ENCODE data around the gene COL26A1. TPM values are rescaled to one million over a fixed set of nuclear protein-coding genes. Genes with fewer than 3 reads are reported as not detected.

COL26A1 gene
- total RNA-seq, 2 donors from 2014 or later, result 0.14 TPM; not detected in 1

DNA sequence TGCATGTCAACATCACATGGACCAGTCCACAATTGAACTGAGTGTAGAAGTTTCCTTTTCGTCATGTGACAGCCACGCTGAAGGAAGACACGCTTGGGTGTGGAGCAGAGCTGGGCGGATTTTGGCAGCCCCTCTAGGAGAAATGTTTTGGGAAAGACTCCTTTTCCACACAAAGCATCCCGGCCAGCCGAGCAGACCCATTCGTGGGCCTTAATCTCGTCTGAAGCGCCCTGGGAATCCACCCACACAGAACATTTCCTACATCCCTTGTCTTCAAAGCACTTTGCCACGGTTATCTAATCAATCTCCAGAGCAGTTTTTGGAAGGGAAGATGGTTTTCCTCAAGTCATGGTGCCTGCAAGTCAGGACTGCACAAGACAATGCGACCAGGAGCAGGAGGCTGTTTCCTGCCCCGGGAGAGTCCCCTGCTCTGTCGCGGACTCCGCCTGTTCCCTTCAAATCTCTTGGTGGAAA is 32.6 kb upstream of the COL26A1 start:
- Histone ChIP-seq H3K4me3 (no peak overlapping the region), H3K9me3 (no peaks in the 10 kb centered on the region), H3K27me3 (replicated peaks; ENCODE audit: insufficient read depth) (no peaks in the 10 kb centered on the region), H3K4me1 (ENCODE audit: control insufficient read depth in 1 of 2, low read depth in 2 of 2) (no peaks in the 10 kb centered on the region), H3K36me3 (no peaks in the 10 kb centered on the region), H3K27ac (no peak overlapping the region)
- no peak for ATAC-seq (ENCODE audit: insufficient number of reproducible peaks, low FRiP score, low read depth)
- TF ChIP-seq, protein P1, sequence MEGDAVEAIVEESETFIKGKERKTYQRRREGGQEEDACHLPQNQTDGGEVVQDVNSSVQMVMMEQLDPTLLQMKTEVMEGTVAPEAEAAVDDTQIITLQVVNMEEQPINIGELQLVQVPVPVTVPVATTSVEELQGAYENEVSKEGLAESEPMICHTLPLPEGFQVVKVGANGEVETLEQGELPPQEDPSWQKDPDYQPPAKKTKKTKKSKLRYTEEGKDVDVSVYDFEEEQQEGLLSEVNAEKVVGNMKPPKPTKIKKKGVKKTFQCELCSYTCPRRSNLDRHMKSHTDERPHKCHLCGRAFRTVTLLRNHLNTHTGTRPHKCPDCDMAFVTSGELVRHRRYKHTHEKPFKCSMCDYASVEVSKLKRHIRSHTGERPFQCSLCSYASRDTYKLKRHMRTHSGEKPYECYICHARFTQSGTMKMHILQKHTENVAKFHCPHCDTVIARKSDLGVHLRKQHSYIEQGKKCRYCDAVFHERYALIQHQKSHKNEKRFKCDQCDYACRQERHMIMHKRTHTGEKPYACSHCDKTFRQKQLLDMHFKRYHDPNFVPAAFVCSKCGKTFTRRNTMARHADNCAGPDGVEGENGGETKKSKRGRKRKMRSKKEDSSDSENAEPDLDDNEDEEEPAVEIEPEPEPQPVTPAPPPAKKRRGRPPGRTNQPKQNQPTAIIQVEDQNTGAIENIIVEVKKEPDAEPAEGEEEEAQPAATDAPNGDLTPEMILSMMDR (IDR thresholded peaks at IDR 0.05), result no peak
- no peak for DNase-seq (ENCODE audit: low spot score)

- no peaks in the 10 kb centered on the region for H3K9me3 ChIP-seq
- H3K36me3 ChIP-seq, result no peaks in the 10 kb centered on the region
- TF ChIP-seq, protein P1 (IDR thresholded peaks at IDR 0.05), result no peak
- no peaks in the 10 kb centered on the region for H3K4me1 ChIP-seq (ENCODE audit: control insufficient read depth in 1 of 2, low read depth in 2 of 2)
- no peaks in the 10 kb centered on the region for H3K27me3 ChIP-seq (replicated peaks; ENCODE audit: insufficient read depth)
- H3K27ac ChIP-seq, result no peak overlapping the region
- ATAC-seq (ENCODE audit: insufficient number of reproducible peaks, low FRiP score, low read depth), result no peak
- no peak overlapping the region for H3K4me3 ChIP-seq
- DNase-seq (ENCODE audit: low spot score), result no peak
These were observed 30.6 kb upstream of the COL26A1 start for GRCh38 chr7:101332026-101332425.

- H3K27ac ChIP-seq, result no peak overlapping the region
- no peaks in the 10 kb centered on the region for H3K36me3 ChIP-seq
- ATAC-seq (ENCODE audit: insufficient number of reproducible peaks, low FRiP score, low read depth), result no peak
- TF ChIP-seq, protein P1 (IDR thresholded peaks at IDR 0.05), result no peak
- H3K9me3 ChIP-seq, result no peaks in the 10 kb centered on the region
- H3K4me1 ChIP-seq (ENCODE audit: control insufficient read depth in 1 of 2, low read depth in 2 of 2), result no peaks in the 10 kb centered on the region
- H3K27me3 ChIP-seq (replicated peaks; ENCODE audit: insufficient read depth), result no peaks in the 10 kb centered on the region
- no peak overlapping the region for H3K4me3 ChIP-seq
- DNase-seq (ENCODE audit: low spot score), result no peak
These were observed 28.8 kb upstream of the COL26A1 start for GRCh38 chr7:101333912-101334311.

DNA sequence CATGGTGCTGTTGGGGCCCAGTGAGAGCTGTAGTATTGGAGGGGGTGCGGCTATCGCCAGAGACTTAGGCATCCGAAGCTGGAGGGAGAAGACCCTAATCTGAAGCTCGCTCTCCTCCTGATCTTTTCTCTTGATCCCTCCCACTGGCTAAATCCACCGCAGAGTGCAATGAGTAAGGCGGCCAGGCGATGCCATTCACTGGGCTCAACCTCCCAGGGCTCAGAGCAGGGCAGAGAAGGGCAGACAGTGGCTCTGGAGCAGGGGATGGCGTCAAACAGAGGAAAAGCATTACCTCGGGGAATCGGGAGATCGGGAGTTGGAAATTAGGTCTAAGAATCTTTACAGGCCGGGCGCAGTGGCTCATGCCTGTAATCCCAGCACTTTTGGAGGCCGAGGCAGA is 22.3 kb upstream of the COL26A1 start:
- TF ChIP-seq, protein P1 (IDR thresholded peaks at IDR 0.05), result no peak
- Histone ChIP-seq H3K4me1 (ENCODE audit: control insufficient read depth in 1 of 2, low read depth in 2 of 2) (no peaks in the 10 kb centered on the region), H3K4me3 (no peak overlapping the region), H3K36me3 (no peaks in the 10 kb centered on the region), H3K27ac (no peak overlapping the region), H3K27me3 (replicated peaks; ENCODE audit: insufficient read depth) (no peaks in the 10 kb centered on the region), H3K9me3 (no peaks in the 10 kb centered on the region)
- ATAC-seq (ENCODE audit: insufficient number of reproducible peaks, low FRiP score, low read depth) (no peak), DNase-seq (ENCODE audit: low spot score) (no peak)

GRCh38 chr7:101342892-101343291 is 19.8 kb upstream of the COL26A1 start:
- no peak for ATAC-seq (ENCODE audit: insufficient number of reproducible peaks, low FRiP score, low read depth)

More at GRCh38 chr7:101342892-101343291, 19.8 kb upstream of the COL26A1 start:
- Histone ChIP-seq H3K27me3 (replicated peaks; ENCODE audit: insufficient read depth) (no peaks in the 10 kb centered on the region), H3K36me3 (no peaks in the 10 kb centered on the region), H3K4me1 (ENCODE audit: control insufficient read depth in 1 of 2, low read depth in 2 of 2) (no peaks in the 10 kb centered on the region), H3K4me3 (no peak overlapping the region), H3K27ac (no peak overlapping the region), H3K9me3 (no peaks in the 10 kb centered on the region)
- TF ChIP-seq, protein P1 (IDR thresholded peaks at IDR 0.05), result no peak
- DNase-seq (ENCODE audit: low spot score), result no peak
